Liver (tissue), 9 donors: ENCODE data around the gene BCAT1. TPM values are rescaled to one million over a fixed set of nuclear protein-coding genes. Genes with fewer than 3 reads are reported as not detected.
"Not testable (repeated sequence)": the region's sequence is repeated elsewhere in the genome, so short reads cannot be mapped to it uniquely, and the experiment has no call there.

Experiments used
- DNase-seq: peaks from one replicate; pipeline ENCODE4 v3.0.0-alpha.2; 2017; ENCODE audit warnings: low spot score
- H3K27ac ChIP-seq, 2 donors: one replicate each; pipeline ENCODE4 v1.7.0; 2013; ENCODE audit warnings: inconsistent platforms in 2 of 2, low read length in 2 of 2, control low read depth in 1 of 2, low read depth in 1 of 2, mild to moderate bottlenecking in 1 of 2
- H3K27me3 ChIP-seq, 4 donors: one replicate each; pipeline versions ENCODE4 v1.6.1 to v1.7.0; 2013; ENCODE audit warnings: low read length in 3 of 4, inconsistent platforms in 1 of 4, mild to moderate bottlenecking in 1 of 4, moderate library complexity in 1 of 4; ENCODE audit not compliant: control insufficient read depth in 4 of 4, insufficient read depth in 4 of 4
- H3K36me3 ChIP-seq, 4 donors: one replicate each; pipeline versions ENCODE4 v1.6.1 to v1.7.0; 2013; ENCODE audit warnings: low read length in 3 of 4, mild to moderate bottlenecking in 3 of 4, low read depth in 1 of 4, moderate library complexity in 1 of 4; ENCODE audit not compliant: control insufficient read depth in 4 of 4, insufficient read depth in 3 of 4
- H3K4me1 ChIP-seq, 4 donors: one replicate each; pipeline versions ENCODE4 v1.6.1 to v1.7.0; 2013; ENCODE audit warnings: low read length in 3 of 4, mild to moderate bottlenecking in 3 of 4, moderate library complexity in 1 of 4; ENCODE audit not compliant: control insufficient read depth in 4 of 4, insufficient read depth in 4 of 4
- H3K4me3 ChIP-seq, 3 donors: one replicate each; pipeline versions ENCODE4 v1.6.1 to v1.7.0; 2013; ENCODE audit warnings: low read length in 3 of 3, control low read depth in 1 of 3, low read depth in 1 of 3, mild to moderate bottlenecking in 1 of 3
- H3K9ac ChIP-seq, 2 donors: one replicate each; pipeline ENCODE4 v1.7.0; 2013; ENCODE audit warnings: low read length in 2 of 2, mild to moderate bottlenecking in 2 of 2, moderate library complexity in 2 of 2, control low read depth in 1 of 2, low read depth in 1 of 2
- H3K9me3 ChIP-seq, 4 donors: one replicate each; pipeline versions ENCODE4 v1.6.1 to v1.7.0; 2013; ENCODE audit warnings: low read length in 3 of 4; ENCODE audit not compliant: control insufficient read depth in 4 of 4
- EGR1 ChIP-seq, 2 donors: IDR thresholded peaks; 2 replicates each; pipeline ENCODE4 v1.6.1; 2016 to 2018; ENCODE audit warnings: antibody characterized with exemption in 2 of 2, low read depth in 2 of 2
- FOXA1 ChIP-seq: IDR thresholded peaks from 2 replicates; pipeline ENCODE4 v1.6.1; 2016; ENCODE audit warnings: antibody characterized with exemption
- FOXA2 ChIP-seq: IDR thresholded peaks from 2 replicates; pipeline ENCODE4 v1.6.1; 2016; ENCODE audit warnings: antibody characterized with exemption
- GABPA ChIP-seq, 2 donors: IDR thresholded peaks in 1 of 2; conservative IDR thresholded peaks in 1 of 2; 2 replicates each; pipeline ENCODE4 v1.6.1; 2016; ENCODE audit warnings: antibody characterized with exemption in 2 of 2, mild to moderate bottlenecking in 1 of 2, moderate library complexity in 1 of 2
- HNF4A ChIP-seq, 2 donors: conservative IDR thresholded peaks; 2 replicates each; pipeline ENCODE4 v1.6.1; 2016; ENCODE audit warnings: antibody characterized with exemption in 2 of 2, mild to moderate bottlenecking in 2 of 2
- HNF4G ChIP-seq: IDR thresholded peaks from 2 replicates; pipeline ENCODE4 v1.6.1; 2016; ENCODE audit warnings: antibody characterized with exemption
- RAD21 ChIP-seq, 2 donors: IDR thresholded peaks; 2 replicates each; pipeline ENCODE4 v1.6.1; 2016; ENCODE audit warnings: antibody characterized with exemption in 2 of 2, mild to moderate bottlenecking in 2 of 2
- RXRA ChIP-seq, 2 donors: IDR thresholded peaks; 2 replicates each; pipeline ENCODE4 v1.6.1; 2017 to 2018; ENCODE audit warnings: antibody characterized with exemption in 2 of 2, mild to moderate bottlenecking in 1 of 2
- SP1 ChIP-seq: IDR thresholded peaks from 2 replicates; pipeline ENCODE4 v1.6.1; 2018; ENCODE audit warnings: antibody characterized with exemption, mild to moderate bottlenecking
- TAF1 ChIP-seq: conservative IDR thresholded peaks from 2 replicates; pipeline ENCODE4 v1.6.1; 2016; ENCODE audit warnings: antibody characterized with exemption, mild to moderate bottlenecking
- WGBS: extraction: QIAGEN DNeasy Blood & Tissue Kit; methylation state at CpG from one replicate; pipeline ENCODE4 v1.1.7; 2013; 5-methylcytosine and 5-hydroxymethylcytosine counted together
- polyA plus RNA-seq, 2 donors: library from polyadenylated mRNA; stranded (reverse) in 1 of 2; unstranded in 1 of 2; fragments of 200-250 nt in 1 of 2; fragments of >200 nt in 1 of 2; fragmentation: Nextera tagmentation in 1 of 2; extraction: Ambion mirVana in 1 of 2; gene quantifications; one replicate each; pipeline versions ENCODE4 v1.2.1 to v1.2.3, GENCODE V29; 2013 to 2015
- total RNA-seq, 2 donors: library from RNA; depleted of rRNA; stranded (reverse); fragments of >200 nt; gene quantifications; one replicate each; pipeline ENCODE4 v1.2.3, GENCODE V29; 2014
- TF ChIP-seq, protein P1 (sequence below): fragments of 150-350 bp; IDR thresholded peaks from 2 replicates; pipeline ENCODE4 v1.5.1; 2017; ENCODE audit warnings: improper control_type of control experiment, low read depth, low read length; ENCODE audit not compliant: missing input control
- TF ChIP-seq, protein P2 (sequence below): IDR thresholded peaks from 2 replicates; pipeline ENCODE4 v1.6.1; 2016; ENCODE audit warnings: antibody characterized with exemption
- TF ChIP-seq, protein P3 (sequence below): IDR thresholded peaks from 2 replicates; pipeline ENCODE4 v1.6.1; 2016; ENCODE audit warnings: antibody characterized with exemption
- TF ChIP-seq, protein P4 (sequence below): IDR thresholded peaks from 2 replicates; pipeline ENCODE4 v1.6.1; 2016; ENCODE audit warnings: antibody characterized with exemption
- TF ChIP-seq, protein P5 (sequence below): IDR thresholded peaks from 2 replicates; pipeline ENCODE4 v1.6.1; 2016; ENCODE audit warnings: antibody characterized with exemption, mild to moderate bottlenecking
- donor health status: healthy.
- donor health status: healthy.
- donor health status: healthy.
- donor health status: healthy.
- donor health status: healthy.

The BCAT1 gene
- total and polyA plus RNA-seq, 4 donors, result 0.14 to 10.0 (median 0.85) TPM

DNA sequence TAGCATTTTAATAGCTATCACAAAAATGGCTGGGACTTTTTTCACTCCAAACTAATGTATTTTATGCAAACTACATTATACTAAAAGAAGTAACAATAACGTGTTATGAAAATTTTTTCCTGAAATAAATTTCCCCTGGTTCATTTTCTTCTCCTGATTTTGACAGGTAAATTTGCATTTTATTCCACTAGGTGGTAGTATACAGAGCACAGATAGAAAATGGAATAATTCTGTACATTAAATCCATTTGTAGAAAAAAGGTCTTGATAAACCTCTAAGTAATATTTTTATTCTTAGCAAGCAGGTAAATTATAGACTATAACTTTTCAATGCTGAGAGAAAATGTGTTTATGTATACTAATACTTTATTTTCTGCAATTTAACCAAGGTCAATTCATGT lies 96.5 kb downstream of the BCAT1 start (continued):
- TF ChIP-seq, protein P1, sequence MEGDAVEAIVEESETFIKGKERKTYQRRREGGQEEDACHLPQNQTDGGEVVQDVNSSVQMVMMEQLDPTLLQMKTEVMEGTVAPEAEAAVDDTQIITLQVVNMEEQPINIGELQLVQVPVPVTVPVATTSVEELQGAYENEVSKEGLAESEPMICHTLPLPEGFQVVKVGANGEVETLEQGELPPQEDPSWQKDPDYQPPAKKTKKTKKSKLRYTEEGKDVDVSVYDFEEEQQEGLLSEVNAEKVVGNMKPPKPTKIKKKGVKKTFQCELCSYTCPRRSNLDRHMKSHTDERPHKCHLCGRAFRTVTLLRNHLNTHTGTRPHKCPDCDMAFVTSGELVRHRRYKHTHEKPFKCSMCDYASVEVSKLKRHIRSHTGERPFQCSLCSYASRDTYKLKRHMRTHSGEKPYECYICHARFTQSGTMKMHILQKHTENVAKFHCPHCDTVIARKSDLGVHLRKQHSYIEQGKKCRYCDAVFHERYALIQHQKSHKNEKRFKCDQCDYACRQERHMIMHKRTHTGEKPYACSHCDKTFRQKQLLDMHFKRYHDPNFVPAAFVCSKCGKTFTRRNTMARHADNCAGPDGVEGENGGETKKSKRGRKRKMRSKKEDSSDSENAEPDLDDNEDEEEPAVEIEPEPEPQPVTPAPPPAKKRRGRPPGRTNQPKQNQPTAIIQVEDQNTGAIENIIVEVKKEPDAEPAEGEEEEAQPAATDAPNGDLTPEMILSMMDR, result peak; percentile 32
- TF ChIP-seq, protein P2, sequence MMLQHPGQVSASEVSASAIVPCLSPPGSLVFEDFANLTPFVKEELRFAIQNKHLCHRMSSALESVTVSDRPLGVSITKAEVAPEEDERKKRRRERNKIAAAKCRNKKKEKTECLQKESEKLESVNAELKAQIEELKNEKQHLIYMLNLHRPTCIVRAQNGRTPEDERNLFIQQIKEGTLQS, result no peak
- TF ChIP-seq TAF1, result no peak

DNA sequence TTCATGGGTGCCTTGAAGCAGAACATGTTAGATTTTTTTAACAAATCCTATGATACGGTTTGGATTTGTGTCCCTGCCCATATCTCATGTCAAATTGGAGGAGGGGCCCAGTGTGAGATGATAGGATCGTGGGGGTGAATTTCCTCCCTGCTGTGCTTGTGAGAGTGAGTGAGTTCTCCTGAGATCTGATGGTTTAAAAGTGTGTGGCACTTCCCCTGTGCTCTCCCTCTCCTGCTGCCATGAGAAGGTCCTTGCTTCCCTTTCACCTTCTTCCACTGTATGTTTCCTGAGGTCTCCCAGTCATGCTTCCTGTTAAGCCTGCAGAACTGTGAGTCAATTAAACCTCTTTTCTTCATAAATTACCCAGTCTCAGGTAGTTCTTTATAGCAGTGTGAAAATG lies 97.0 kb downstream of the BCAT1 start:
- whole genome bisulfite sequencing, result 61% methylated on average over 2 of the region's 2 CpGs
- H3K4me1 ChIP-seq, DNase-seq, H3K27me3 ChIP-seq, H3K4me3 ChIP-seq, H3K9ac ChIP-seq, H3K27ac ChIP-seq, H3K9me3 ChIP-seq, H3K36me3 ChIP-seq: not testable (repeated sequence)

DNA sequence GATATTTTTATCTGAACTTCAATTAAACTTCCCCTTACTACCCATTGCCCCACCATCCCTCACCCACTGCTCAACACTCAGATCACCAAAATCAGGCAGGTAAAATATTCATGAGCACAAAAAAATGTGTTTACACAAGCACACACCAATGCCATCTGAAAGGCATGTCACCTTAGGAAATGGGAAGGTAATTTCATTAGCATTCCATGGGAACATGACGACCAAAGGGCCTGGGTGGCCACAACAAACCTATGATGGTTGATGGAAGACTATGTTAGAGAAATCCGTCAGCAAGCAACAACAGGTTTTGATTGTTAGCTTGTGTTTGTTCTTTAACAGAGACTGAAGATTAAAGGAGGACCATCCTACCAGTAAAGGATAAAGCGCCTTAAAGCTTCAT lies 97.6 kb downstream of the BCAT1 start:
- no peak overlapping the region for H3K9ac ChIP-seq
- TF ChIP-seq GABPA (IDR thresholded peaks at IDR 0.05 in 1 of 2, conservative IDR thresholded peaks at IDR 0.05 in 1 of 2), result no peak
- no peak for TF ChIP-seq RXRA (IDR thresholded peaks at IDR 0.05)
- TF ChIP-seq, protein P3, sequence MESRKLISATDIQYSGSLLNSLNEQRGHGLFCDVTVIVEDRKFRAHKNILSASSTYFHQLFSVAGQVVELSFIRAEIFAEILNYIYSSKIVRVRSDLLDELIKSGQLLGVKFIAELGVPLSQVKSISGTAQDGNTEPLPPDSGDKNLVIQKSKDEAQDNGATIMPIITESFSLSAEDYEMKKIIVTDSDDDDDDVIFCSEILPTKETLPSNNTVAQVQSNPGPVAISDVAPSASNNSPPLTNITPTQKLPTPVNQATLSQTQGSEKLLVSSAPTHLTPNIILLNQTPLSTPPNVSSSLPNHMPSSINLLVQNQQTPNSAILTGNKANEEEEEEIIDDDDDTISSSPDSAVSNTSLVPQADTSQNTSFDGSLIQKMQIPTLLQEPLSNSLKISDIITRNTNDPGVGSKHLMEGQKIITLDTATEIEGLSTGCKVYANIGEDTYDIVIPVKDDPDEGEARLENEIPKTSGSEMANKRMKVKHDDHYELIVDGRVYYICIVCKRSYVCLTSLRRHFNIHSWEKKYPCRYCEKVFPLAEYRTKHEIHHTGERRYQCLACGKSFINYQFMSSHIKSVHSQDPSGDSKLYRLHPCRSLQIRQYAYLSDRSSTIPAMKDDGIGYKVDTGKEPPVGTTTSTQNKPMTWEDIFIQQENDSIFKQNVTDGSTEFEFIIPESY, result no peak
- TF ChIP-seq, protein P1, result no peak
- TF ChIP-seq, protein P2, result no peak
- TF ChIP-seq, protein P4, sequence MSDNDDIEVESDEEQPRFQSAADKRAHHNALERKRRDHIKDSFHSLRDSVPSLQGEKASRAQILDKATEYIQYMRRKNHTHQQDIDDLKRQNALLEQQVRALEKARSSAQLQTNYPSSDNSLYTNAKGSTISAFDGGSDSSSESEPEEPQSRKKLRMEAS, result no peak
- TF ChIP-seq EGR1 (IDR thresholded peaks at IDR 0.05; ENCODE audit: low read depth in 2 of 2), result no peak
- TF ChIP-seq SP1, result no peak
- TF ChIP-seq HNF4G, result no peak
- TF ChIP-seq RAD21 (IDR thresholded peaks at IDR 0.05), result no peak
- no peak for TF ChIP-seq HNF4A (conservative IDR thresholded peaks at IDR 0.05)
- no peak for TF ChIP-seq FOXA2
- TF ChIP-seq FOXA1, result no peak
- no peak for TF ChIP-seq TAF1
- TF ChIP-seq, protein P5, sequence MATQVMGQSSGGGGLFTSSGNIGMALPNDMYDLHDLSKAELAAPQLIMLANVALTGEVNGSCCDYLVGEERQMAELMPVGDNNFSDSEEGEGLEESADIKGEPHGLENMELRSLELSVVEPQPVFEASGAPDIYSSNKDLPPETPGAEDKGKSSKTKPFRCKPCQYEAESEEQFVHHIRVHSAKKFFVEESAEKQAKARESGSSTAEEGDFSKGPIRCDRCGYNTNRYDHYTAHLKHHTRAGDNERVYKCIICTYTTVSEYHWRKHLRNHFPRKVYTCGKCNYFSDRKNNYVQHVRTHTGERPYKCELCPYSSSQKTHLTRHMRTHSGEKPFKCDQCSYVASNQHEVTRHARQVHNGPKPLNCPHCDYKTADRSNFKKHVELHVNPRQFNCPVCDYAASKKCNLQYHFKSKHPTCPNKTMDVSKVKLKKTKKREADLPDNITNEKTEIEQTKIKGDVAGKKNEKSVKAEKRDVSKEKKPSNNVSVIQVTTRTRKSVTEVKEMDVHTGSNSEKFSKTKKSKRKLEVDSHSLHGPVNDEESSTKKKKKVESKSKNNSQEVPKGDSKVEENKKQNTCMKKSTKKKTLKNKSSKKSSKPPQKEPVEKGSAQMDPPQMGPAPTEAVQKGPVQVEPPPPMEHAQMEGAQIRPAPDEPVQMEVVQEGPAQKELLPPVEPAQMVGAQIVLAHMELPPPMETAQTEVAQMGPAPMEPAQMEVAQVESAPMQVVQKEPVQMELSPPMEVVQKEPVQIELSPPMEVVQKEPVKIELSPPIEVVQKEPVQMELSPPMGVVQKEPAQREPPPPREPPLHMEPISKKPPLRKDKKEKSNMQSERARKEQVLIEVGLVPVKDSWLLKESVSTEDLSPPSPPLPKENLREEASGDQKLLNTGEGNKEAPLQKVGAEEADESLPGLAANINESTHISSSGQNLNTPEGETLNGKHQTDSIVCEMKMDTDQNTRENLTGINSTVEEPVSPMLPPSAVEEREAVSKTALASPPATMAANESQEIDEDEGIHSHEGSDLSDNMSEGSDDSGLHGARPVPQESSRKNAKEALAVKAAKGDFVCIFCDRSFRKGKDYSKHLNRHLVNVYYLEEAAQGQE, result no peak
- H3K27me3 ChIP-seq, result peaks cover 0 to 2% (median 0%) of the 10 kb centered on the region in 4 donors
- no peak overlapping the region for H3K27ac ChIP-seq
- no peak for DNase-seq
- H3K4me3 ChIP-seq, result no peak overlapping the region
- no peaks in the 10 kb centered on the region for H3K36me3 ChIP-seq
- H3K9me3 ChIP-seq, result no peaks in the 10 kb centered on the region
- H3K4me1 ChIP-seq, result no peaks in the 10 kb centered on the region
- WGBS, result 91% methylated on average over 3 of the region's 3 CpGs
